ENCODE results near the gene CNGA3. TPM values are rescaled to one million over a fixed set of nuclear protein-coding genes. Genes with fewer than 3 reads are reported as not detected.

The CNGA3 gene
- total and polyA plus RNA-seq, 2 donors, result 0.15 to 0.85 TPM

GRCh38 chr2:98376301-98376910, 30.1 kb downstream of the CNGA3 start:
- no peaks in the 10 kb centered on the region for H3K4me1 ChIP-seq (ENCODE audit: insufficient read depth)
- no peak overlapping the region for H3K27ac ChIP-seq (ENCODE audit: low read depth)
- H3K36me3 ChIP-seq (ENCODE audit: insufficient read depth), result no peaks in the 10 kb centered on the region
- 90% methylated on average over 6 of the region's 6 CpGs for WGBS
- DNase-seq (ENCODE audit: extremely low spot score), result no peak
- no peak overlapping the region for H3K4me3 ChIP-seq (ENCODE audit: low read depth, low read length)

- H3K27ac ChIP-seq (ENCODE audit: low read depth), result no peak overlapping the region
- H3K4me3 ChIP-seq (ENCODE audit: low read depth, low read length), result no peak overlapping the region
- H3K36me3 ChIP-seq (ENCODE audit: insufficient read depth), result no peaks in the 10 kb centered on the region
- WGBS, result 76% methylated on average over 8 of the region's 8 CpGs
- no peaks in the 10 kb centered on the region for H3K4me1 ChIP-seq (ENCODE audit: insufficient read depth)
- DNase-seq (ENCODE audit: extremely low spot score), result no peak
Observed at GRCh38 chr2:98376996-98377395, 30.7 kb downstream of the CNGA3 start.

- WGBS, result 82% methylated on average over 7 of the region's 7 CpGs
- DNase-seq (ENCODE audit: extremely low spot score), result no peak
- Histone ChIP-seq H3K4me3 (ENCODE audit: low read depth, low read length) (no peak overlapping the region), H3K27ac (ENCODE audit: low read depth) (no peak overlapping the region), H3K4me1 (ENCODE audit: insufficient read depth) (no peaks in the 10 kb centered on the region), H3K36me3 (ENCODE audit: insufficient read depth) (no peaks in the 10 kb centered on the region)
Observed at GRCh38 chr2:98377544-98377943, 31.3 kb downstream of the CNGA3 start.

GRCh38 chr2:98378196-98378595, 31.9 kb downstream of the CNGA3 start:
- H3K4me1 ChIP-seq (ENCODE audit: insufficient read depth), result no peaks in the 10 kb centered on the region
- 75% methylated on average over 6 of the region's 6 CpGs for WGBS
- no peak overlapping the region for H3K27ac ChIP-seq (ENCODE audit: low read depth)
- H3K4me3 ChIP-seq (ENCODE audit: low read depth, low read length), result no peak overlapping the region
- no peaks in the 10 kb centered on the region for H3K36me3 ChIP-seq (ENCODE audit: insufficient read depth)
- no peak for DNase-seq (ENCODE audit: extremely low spot score)

- WGBS, result 31% methylated on average over 4 of the region's 4 CpGs
- no peak overlapping the region for H3K4me3 ChIP-seq (ENCODE audit: low read depth, low read length)
- no peak for DNase-seq (ENCODE audit: extremely low spot score)
- H3K36me3 ChIP-seq (ENCODE audit: insufficient read depth), result no peaks in the 10 kb centered on the region
- no peak overlapping the region for H3K27ac ChIP-seq (ENCODE audit: low read depth)
- H3K4me1 ChIP-seq (ENCODE audit: insufficient read depth), result no peaks in the 10 kb centered on the region
Observed at GRCh38 chr2:98378901-98379300, 32.6 kb downstream of the CNGA3 start.

- H3K4me1 ChIP-seq (ENCODE audit: insufficient read depth), result no peaks in the 10 kb centered on the region
- no peaks in the 10 kb centered on the region for H3K36me3 ChIP-seq (ENCODE audit: insufficient read depth)
- WGBS, result 74% methylated on average over 14 of the region's 14 CpGs
- no peak overlapping the region for H3K27ac ChIP-seq (ENCODE audit: low read depth)
- H3K4me3 ChIP-seq (ENCODE audit: low read depth, low read length), result no peak overlapping the region
- DNase-seq (ENCODE audit: extremely low spot score), result no peak
Observed at GRCh38 chr2:98379311-98380202, 33.3 kb downstream of the CNGA3 start.

GRCh38 chr2:98380203-98380535, 33.9 kb downstream of the CNGA3 start:
- no peak overlapping the region for H3K27ac ChIP-seq (ENCODE audit: low read depth)
- no peak for DNase-seq (ENCODE audit: extremely low spot score)
- no peaks in the 10 kb centered on the region for H3K4me1 ChIP-seq (ENCODE audit: insufficient read depth)
- WGBS, result 89% methylated on average over 7 of the region's 7 CpGs
- H3K4me3 ChIP-seq (ENCODE audit: low read depth, low read length), result no peak overlapping the region
- H3K36me3 ChIP-seq (ENCODE audit: insufficient read depth), result no peaks in the 10 kb centered on the region

- 85% methylated on average over 8 of the region's 8 CpGs for WGBS
- H3K36me3 ChIP-seq (ENCODE audit: insufficient read depth), result no peaks in the 10 kb centered on the region
- no peak overlapping the region for H3K27ac ChIP-seq (ENCODE audit: low read depth)
- DNase-seq (ENCODE audit: extremely low spot score), result no peak
- H3K4me1 ChIP-seq (ENCODE audit: insufficient read depth), result no peaks in the 10 kb centered on the region
- no peak overlapping the region for H3K4me3 ChIP-seq (ENCODE audit: low read depth, low read length)
Observed at GRCh38 chr2:98381494-98381893, 35.2 kb downstream of the CNGA3 start.

- Histone ChIP-seq H3K27ac (ENCODE audit: low read depth) (no peak overlapping the region), H3K36me3 (ENCODE audit: insufficient read depth) (no peaks in the 10 kb centered on the region), H3K4me3 (ENCODE audit: low read depth, low read length) (no peak overlapping the region), H3K4me1 (ENCODE audit: insufficient read depth) (no peaks in the 10 kb centered on the region)
- 95% methylated on average over 11 of the region's 11 CpGs for WGBS
- DNase-seq (ENCODE audit: extremely low spot score), result no peak
Observed at GRCh38 chr2:98382086-98382485, 35.8 kb downstream of the CNGA3 start.

GRCh38 chr2:98382739-98383138, 36.5 kb downstream of the CNGA3 start:
- Histone ChIP-seq H3K27ac (ENCODE audit: low read depth) (no peak overlapping the region), H3K36me3 (ENCODE audit: insufficient read depth) (no peaks in the 10 kb centered on the region), H3K4me1 (ENCODE audit: insufficient read depth) (no peaks in the 10 kb centered on the region), H3K4me3 (ENCODE audit: low read depth, low read length) (no peak overlapping the region)
- no peak for DNase-seq (ENCODE audit: extremely low spot score)
- WGBS, result 90% methylated on average over 7 of the region's 7 CpGs

- H3K4me1 ChIP-seq (ENCODE audit: insufficient read depth), result no peaks in the 10 kb centered on the region
- no peak for DNase-seq (ENCODE audit: extremely low spot score)
- no peak overlapping the region for H3K4me3 ChIP-seq (ENCODE audit: low read depth, low read length)
- H3K27ac ChIP-seq (ENCODE audit: low read depth), result no peak overlapping the region
- H3K36me3 ChIP-seq (ENCODE audit: insufficient read depth), result no peaks in the 10 kb centered on the region
- WGBS, result 62% methylated on average over 6 of the region's 6 CpGs
Observed at GRCh38 chr2:98383166-98383565, 36.9 kb downstream of the CNGA3 start.

GRCh38 chr2:98385050-98385699, 38.9 kb downstream of the CNGA3 start:
- Histone ChIP-seq H3K27ac (ENCODE audit: low read depth) (no peak overlapping the region), H3K4me3 (ENCODE audit: low read depth, low read length) (no peak overlapping the region), H3K4me1 (ENCODE audit: insufficient read depth) (no peaks in the 10 kb centered on the region), H3K36me3 (ENCODE audit: insufficient read depth) (no peaks in the 10 kb centered on the region)
- WGBS, result 5% methylated on average over 7 of the region's 7 CpGs
- no peak for DNase-seq (ENCODE audit: extremely low spot score)

GRCh38 chr2:98387478-98387877, 41.2 kb downstream of the CNGA3 start:
- H3K36me3 ChIP-seq (ENCODE audit: insufficient read depth), result no peaks in the 10 kb centered on the region
- DNase-seq (ENCODE audit: extremely low spot score), result no peak
- H3K27ac ChIP-seq (ENCODE audit: low read depth), result no peak overlapping the region
- 86% methylated on average over 16 of the region's 16 CpGs for WGBS
- H3K4me1 ChIP-seq (ENCODE audit: insufficient read depth), result no peaks in the 10 kb centered on the region
- no peak overlapping the region for H3K4me3 ChIP-seq (ENCODE audit: low read depth, low read length)

- no peaks in the 10 kb centered on the region for H3K4me1 ChIP-seq (ENCODE audit: insufficient read depth)
- H3K27ac ChIP-seq (ENCODE audit: low read depth), result no peak overlapping the region
- H3K4me3 ChIP-seq (ENCODE audit: low read depth, low read length), result no peak overlapping the region
- no peaks in the 10 kb centered on the region for H3K36me3 ChIP-seq (ENCODE audit: insufficient read depth)
- 84% methylated on average over 15 of the region's 15 CpGs for WGBS
- DNase-seq (ENCODE audit: extremely low spot score), result no peak
Observed at GRCh38 chr2:98388081-98388480, 41.8 kb downstream of the CNGA3 start.
